GM12891 (cell line): Measurements from ENCODE around the gene TPO.

Source experiments
- PAX5 ChIP-seq: IDR thresholded peaks from 2 replicates; pipeline ENCODE4 v1.6.1; 2011; ENCODE audit warnings: low read length, moderate library complexity, mild to moderate bottlenecking; ENCODE audit not compliant: insufficient read depth, severe bottlenecking
- POLR2A ChIP-seq: IDR thresholded peaks from 2 replicates; pipeline ENCODE4 v1.6.1; 2011; ENCODE audit warnings: low read depth, low read length, control low read depth
- POLR2AphosphoS5 ChIP-seq: IDR thresholded peaks from 2 replicates; pipeline ENCODE4 v1.6.1; 2011; ENCODE audit warnings: low read depth, low read length, control low read depth
- POU2F2 ChIP-seq: IDR thresholded peaks from 2 replicates; pipeline ENCODE4 v1.6.1; 2011; ENCODE audit warnings: low read depth, mild to moderate bottlenecking, control low read depth, low read length, moderate library complexity
- SPI1 ChIP-seq: IDR thresholded peaks from 2 replicates; pipeline ENCODE4 v1.6.1; 2011; ENCODE audit warnings: low read depth, low read length, control low read depth
- TAF1 ChIP-seq: IDR thresholded peaks from 2 replicates; pipeline ENCODE4 v1.6.1; 2011; ENCODE audit warnings: low read depth, low read length, control low read depth

GRCh38 chr2:1437537-1437936 is 24.3 kb downstream of the TPO start:
- TF ChIP-seq TAF1 = no peak
- TF ChIP-seq POLR2AphosphoS5 = no peak
- no peak for TF ChIP-seq POLR2A
- no peak for TF ChIP-seq PAX5
- TF ChIP-seq SPI1 = no peak
- no peak for TF ChIP-seq POU2F2
